ENCODE measurements around the gene ZNF197.

ZNF197 gene

GRCh38 chr3:44612678-44613077, 12.2 kb upstream of the ZNF197 start:
- H3K4me1 ChIP-seq (ENCODE audit: control insufficient read depth, insufficient read depth, low read length): no peaks in the 10 kb centered on the region
- H3K27ac ChIP-seq (ENCODE audit: insufficient read depth, low read depth, low read length, poor library complexity, severe bottlenecking): no peak overlapping the region
- H3K27me3 ChIP-seq (ENCODE audit: control insufficient read depth, insufficient read depth, low read length, poor library complexity, severe bottlenecking): no peaks in the 10 kb centered on the region
- no peaks in the 10 kb centered on the region for H3K9me3 ChIP-seq (ENCODE audit: control insufficient read depth, low read length)
- H3K4me3 ChIP-seq (ENCODE audit: insufficient read depth, low read depth, low read length): no peak overlapping the region
- no peaks in the 10 kb centered on the region for H3K36me3 ChIP-seq (ENCODE audit: control insufficient read depth, insufficient read depth, low read length)

DNA sequence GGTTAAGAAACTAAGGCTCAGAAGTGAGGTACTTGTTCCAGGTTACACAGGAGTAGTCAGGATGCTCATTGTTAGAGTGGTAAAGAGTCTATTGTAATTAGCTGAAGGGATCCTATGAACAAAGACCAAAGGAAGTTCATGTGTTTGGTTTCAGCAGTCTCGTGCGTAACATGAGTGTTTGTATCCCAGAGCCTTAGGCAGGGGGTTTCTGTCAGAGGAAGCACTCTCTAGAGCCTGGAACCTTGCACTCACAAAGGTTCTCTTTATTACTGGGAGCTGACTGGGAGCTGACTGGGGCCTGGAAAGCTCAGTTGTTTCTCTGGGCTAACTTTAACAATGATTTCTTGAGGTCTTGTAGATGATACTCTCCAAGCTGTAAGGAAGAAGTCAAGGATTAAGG, 3.9 kb downstream of the ZNF197 start:
- H3K27ac ChIP-seq (ENCODE audit: insufficient read depth, low read depth, low read length, poor library complexity, severe bottlenecking): no peak overlapping the region
- WGBS, 2 experiments: 89 to 94% methylated on average over 2 of the region's 2 CpGs
- no peaks in the 10 kb centered on the region for H3K27me3 ChIP-seq (ENCODE audit: control insufficient read depth, insufficient read depth, low read length, poor library complexity, severe bottlenecking)
- H3K4me3 ChIP-seq (ENCODE audit: insufficient read depth, low read depth, low read length): no peak overlapping the region
- H3K4me1 ChIP-seq (ENCODE audit: control insufficient read depth, insufficient read depth, low read length): no peaks in the 10 kb centered on the region
- no peaks in the 10 kb centered on the region for H3K9me3 ChIP-seq (ENCODE audit: control insufficient read depth, low read length)
- peaks cover 27% of the 10 kb centered on the region for H3K36me3 ChIP-seq (ENCODE audit: control insufficient read depth, insufficient read depth, low read length)

DNA sequence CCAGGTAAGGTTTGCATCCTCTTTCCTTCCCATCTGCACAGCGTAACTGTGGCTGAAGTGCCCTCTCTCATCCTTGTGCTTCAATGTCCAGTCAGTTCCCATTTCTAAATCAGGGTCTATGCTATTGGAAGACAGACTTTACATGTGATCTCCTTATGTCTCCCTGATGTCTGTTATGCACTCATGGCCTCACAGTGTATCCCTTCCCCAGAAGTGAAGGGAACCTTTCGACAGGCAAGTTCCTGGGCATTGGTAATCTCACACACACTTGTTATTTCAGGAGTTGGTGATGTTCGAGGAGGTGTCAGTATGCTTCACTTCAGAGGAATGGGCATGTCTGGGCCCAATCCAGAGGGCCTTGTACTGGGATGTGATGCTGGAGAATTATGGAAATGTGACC, 7.4 kb downstream of the ZNF197 start:
- Histone ChIP-seq H3K27me3 (ENCODE audit: control insufficient read depth, insufficient read depth, low read length, poor library complexity, severe bottlenecking) (no peaks in the 10 kb centered on the region), H3K36me3 (ENCODE audit: control insufficient read depth, insufficient read depth, low read length) (peaks cover 35% of the 10 kb centered on the region), H3K4me3 (ENCODE audit: insufficient read depth, low read depth, low read length) (no peak overlapping the region), H3K9me3 (ENCODE audit: control insufficient read depth, low read length) (no peaks in the 10 kb centered on the region), H3K27ac (ENCODE audit: insufficient read depth, low read depth, low read length, poor library complexity, severe bottlenecking) (no peak overlapping the region), H3K4me1 (ENCODE audit: control insufficient read depth, insufficient read depth, low read length) (no peaks in the 10 kb centered on the region)
- 93 to 95% methylated on average over 3 of the region's 3 CpGs for WGBS, 2 experiments

GRCh38 chr3:44642337-44642736, 17.5 kb downstream of the ZNF197 start:
- Histone ChIP-seq H3K4me3 (ENCODE audit: insufficient read depth, low read depth, low read length) (no peak overlapping the region), H3K27ac (ENCODE audit: insufficient read depth, low read depth, low read length, poor library complexity, severe bottlenecking) (no peak overlapping the region), H3K36me3 (ENCODE audit: control insufficient read depth, insufficient read depth, low read length) (peaks cover 54% of the 10 kb centered on the region), H3K4me1 (ENCODE audit: control insufficient read depth, insufficient read depth, low read length) (no peaks in the 10 kb centered on the region), H3K9me3 (ENCODE audit: control insufficient read depth, low read length) (peaks cover 5% of the 10 kb centered on the region), H3K27me3 (ENCODE audit: control insufficient read depth, insufficient read depth, low read length, poor library complexity, severe bottlenecking) (no peaks in the 10 kb centered on the region)
- 93 to 99% methylated on average over 4 of the region's 4 CpGs for WGBS, 2 experiments

DNA sequence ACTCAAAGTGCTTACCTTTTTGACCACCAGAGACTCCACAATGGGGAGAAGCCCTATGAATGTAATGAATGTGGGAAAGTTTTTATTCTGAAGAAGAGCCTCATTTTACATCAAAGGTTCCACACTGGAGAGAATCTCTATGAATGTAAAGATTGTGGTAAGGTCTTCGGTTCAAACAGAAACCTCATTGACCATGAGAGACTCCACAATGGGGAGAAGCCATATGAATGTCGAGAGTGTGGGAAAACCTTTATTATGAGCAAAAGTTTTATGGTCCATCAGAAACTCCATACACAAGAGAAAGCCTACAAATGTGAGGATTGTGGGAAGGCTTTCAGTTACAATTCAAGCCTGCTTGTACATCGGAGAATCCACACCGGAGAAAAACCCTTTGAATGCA, 18.2 kb downstream of the ZNF197 start:
- Histone ChIP-seq H3K36me3 (ENCODE audit: control insufficient read depth, insufficient read depth, low read length) (peaks cover 50% of the 10 kb centered on the region), H3K27me3 (ENCODE audit: control insufficient read depth, insufficient read depth, low read length, poor library complexity, severe bottlenecking) (no peaks in the 10 kb centered on the region), H3K9me3 (ENCODE audit: control insufficient read depth, low read length) (peaks cover 5% of the 10 kb centered on the region), H3K27ac (ENCODE audit: insufficient read depth, low read depth, low read length, poor library complexity, severe bottlenecking) (no peak overlapping the region), H3K4me3 (ENCODE audit: insufficient read depth, low read depth, low read length) (no peak overlapping the region), H3K4me1 (ENCODE audit: control insufficient read depth, insufficient read depth, low read length) (no peaks in the 10 kb centered on the region)
- WGBS, 2 experiments: 98 to 100% methylated on average over 3 to 4 of the region's 4 CpGs

GRCh38 chr3:44647771-44648170, 22.9 kb downstream of the ZNF197 start:
- no peak overlapping the region for H3K4me3 ChIP-seq (ENCODE audit: insufficient read depth, low read depth, low read length)
- H3K4me1 ChIP-seq (ENCODE audit: control insufficient read depth, insufficient read depth, low read length): peaks cover 3% of the 10 kb centered on the region
- no peaks in the 10 kb centered on the region for H3K27me3 ChIP-seq (ENCODE audit: control insufficient read depth, insufficient read depth, low read length, poor library complexity, severe bottlenecking)
- 100% methylated on average over 1 of the region's 1 CpG for WGBS, 2 experiments
- peaks cover 37% of the 10 kb centered on the region for H3K36me3 ChIP-seq (ENCODE audit: control insufficient read depth, insufficient read depth, low read length)
- no peaks in the 10 kb centered on the region for H3K9me3 ChIP-seq (ENCODE audit: control insufficient read depth, low read length)
- no peak overlapping the region for H3K27ac ChIP-seq (ENCODE audit: insufficient read depth, low read depth, low read length, poor library complexity, severe bottlenecking)

DNA sequence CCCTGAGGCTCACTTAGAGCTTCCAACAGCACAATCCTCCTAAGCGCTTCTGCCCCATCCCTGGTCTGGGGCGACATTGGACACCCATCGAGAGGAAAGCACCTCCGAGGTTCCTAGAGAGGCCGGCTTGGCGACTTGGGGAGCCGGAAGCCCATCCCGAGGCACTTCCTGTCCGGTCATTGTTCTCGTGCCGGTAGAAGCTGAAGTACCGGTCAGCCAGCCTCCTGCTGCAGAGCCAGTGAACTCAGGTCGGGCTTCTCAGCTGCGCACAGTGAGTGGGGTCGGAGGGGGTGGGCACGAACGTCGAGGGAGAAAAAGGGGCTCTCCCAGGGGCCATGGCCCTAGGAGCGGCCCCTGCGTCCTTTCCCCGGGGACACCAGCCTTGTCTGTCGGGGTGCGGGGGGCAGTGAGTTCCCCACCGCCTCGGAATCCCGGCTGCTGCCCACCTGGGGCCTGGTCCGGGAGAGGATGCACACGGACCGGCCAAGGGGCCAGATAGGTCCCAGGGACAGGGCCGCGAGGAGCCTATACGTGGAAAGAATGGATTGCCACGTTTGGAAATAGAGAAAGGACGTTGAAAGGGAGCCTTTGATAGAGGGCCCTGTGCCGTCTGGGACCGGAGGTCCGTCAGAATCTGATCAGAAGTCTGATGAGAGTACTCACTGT, 23.9 kb downstream of the ZNF197 start, which contains the start of gene ZNF35:
ZNF35 (plus strand) TSS at position 169 of the 666 bp plus-strand sequence. CDS start 2,336 bp downstream, outside the sequence.
- H3K27ac ChIP-seq (ENCODE audit: insufficient read depth, low read depth, low read length, poor library complexity, severe bottlenecking): peak within 1 kb of the TSS; percentile 19
- no peaks in the 10 kb centered on the region for H3K27me3 ChIP-seq (ENCODE audit: control insufficient read depth, insufficient read depth, low read length, poor library complexity, severe bottlenecking)
- H3K4me1 ChIP-seq (ENCODE audit: control insufficient read depth, insufficient read depth, low read length): peaks cover 3% of the 10 kb centered on the region
- 0 to 1% methylated on average over 37 of the region's 37 CpGs for WGBS, 2 experiments
- peaks cover 37% of the 10 kb centered on the region for H3K36me3 ChIP-seq (ENCODE audit: control insufficient read depth, insufficient read depth, low read length)
- no peaks in the 10 kb centered on the region for H3K9me3 ChIP-seq (ENCODE audit: control insufficient read depth, low read length)
- H3K4me3 ChIP-seq (ENCODE audit: insufficient read depth, low read depth, low read length): peak within 1 kb of the TSS; percentile 88

GRCh38 chr3:44649709-44650108, 24.9 kb downstream of the ZNF197 start:
- Histone ChIP-seq H3K4me3 (ENCODE audit: insufficient read depth, low read depth, low read length) (no peak overlapping the region), H3K9me3 (ENCODE audit: control insufficient read depth, low read length) (no peaks in the 10 kb centered on the region), H3K36me3 (ENCODE audit: control insufficient read depth, insufficient read depth, low read length) (peaks cover 31% of the 10 kb centered on the region), H3K27ac (ENCODE audit: insufficient read depth, low read depth, low read length, poor library complexity, severe bottlenecking) (no peak overlapping the region), H3K27me3 (ENCODE audit: control insufficient read depth, insufficient read depth, low read length, poor library complexity, severe bottlenecking) (no peaks in the 10 kb centered on the region), H3K4me1 (ENCODE audit: control insufficient read depth, insufficient read depth, low read length) (peaks cover 3% of the 10 kb centered on the region)
- 88 to 97% methylated on average over 1 of the region's 1 CpG for WGBS, 2 experiments

DNA sequence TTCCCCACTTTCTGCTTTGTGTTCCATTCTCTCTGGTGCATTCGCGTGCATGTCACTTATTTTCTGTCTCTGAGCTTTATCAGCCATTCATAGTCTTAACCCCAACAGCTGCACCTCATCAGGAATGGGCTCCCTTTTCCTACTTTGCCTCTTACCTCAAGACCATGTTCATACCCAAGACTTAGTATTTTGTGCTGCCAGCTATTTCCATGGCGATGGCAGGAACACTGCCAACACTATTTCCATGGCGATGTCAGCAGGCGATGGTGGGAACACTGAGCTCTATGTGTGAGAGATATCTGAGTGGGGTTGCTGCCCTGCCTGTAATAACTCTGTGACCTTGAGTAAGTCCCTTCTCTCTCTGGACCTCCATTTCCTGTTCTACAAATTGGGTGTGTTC, 29.2 kb downstream of the ZNF197 start:
- Histone ChIP-seq H3K4me3 (ENCODE audit: insufficient read depth, low read depth, low read length) (no peak overlapping the region), H3K27ac (ENCODE audit: insufficient read depth, low read depth, low read length, poor library complexity, severe bottlenecking) (no peak overlapping the region), H3K9me3 (ENCODE audit: control insufficient read depth, low read length) (no peaks in the 10 kb centered on the region), H3K4me1 (ENCODE audit: control insufficient read depth, insufficient read depth, low read length) (peaks cover 3% of the 10 kb centered on the region), H3K36me3 (ENCODE audit: control insufficient read depth, insufficient read depth, low read length) (peaks cover 55% of the 10 kb centered on the region), H3K27me3 (ENCODE audit: control insufficient read depth, insufficient read depth, low read length, poor library complexity, severe bottlenecking) (no peaks in the 10 kb centered on the region)
- 94 to 96% methylated on average over 5 of the region's 5 CpGs for WGBS, 2 experiments

- peaks cover 37% of the 10 kb centered on the region for H3K36me3 ChIP-seq (ENCODE audit: control insufficient read depth, insufficient read depth, low read length)
- H3K27ac ChIP-seq (ENCODE audit: insufficient read depth, low read depth, low read length, poor library complexity, severe bottlenecking): no peak overlapping the region
- no peak overlapping the region for H3K4me3 ChIP-seq (ENCODE audit: insufficient read depth, low read depth, low read length)
- H3K4me1 ChIP-seq (ENCODE audit: control insufficient read depth, insufficient read depth, low read length): no peaks in the 10 kb centered on the region
- H3K27me3 ChIP-seq (ENCODE audit: control insufficient read depth, insufficient read depth, low read length, poor library complexity, severe bottlenecking): no peaks in the 10 kb centered on the region
- no peaks in the 10 kb centered on the region for H3K9me3 ChIP-seq (ENCODE audit: control insufficient read depth, low read length)
- WGBS, 2 experiments: 93 to 97% methylated on average over 7 of the region's 7 CpGs
Measured at GRCh38 chr3:44659015-44659414, 34.2 kb downstream of the ZNF197 start.
